H1 (cell line): ENCODE results near the gene RICTOR. TPM values are rescaled to one million over a fixed set of nuclear protein-coding genes. Genes with fewer than 3 reads are reported as not detected.

Experiments used
- CTCF ChIA-PET: fragments of 300-600 bp; sonication (Branson Sonifier 250); formaldehyde crosslinking; loops from one replicate; lab custom pipeline; 2021; ENCODE audit not compliant: partially characterized antibody; lab: Charles Lee
- POLR2A ChIA-PET: fragments of 300-600 bp; sonication (Branson Sonifier 250); formaldehyde crosslinking; loops from one replicate; lab custom pipeline; 2021; ENCODE audit warnings: inconsistent platforms; ENCODE audit not compliant: partially characterized antibody; lab: Charles Lee
- DNase-seq, 2 experiments: peaks; one replicate each; pipeline versions ENCODE4 v3.0.0 to v3.0.0-alpha.2; 2010 to 2022; ENCODE audit warnings: low spot score in 2 of 2, low read depth in 1 of 2, mixed read lengths in 1 of 2
- FAIRE-seq: peaks from 2 replicates; lab custom pipeline; 2011; peaks lifted over from hg19 to GRCh38; lab: Jason Lieb, UNC
- H2AFZ ChIP-seq: 2 replicates; pipeline ENCODE4 v1.8.1; 2012; ENCODE audit warnings: low read length, inconsistent platforms
- H2AK5ac ChIP-seq: 2 replicates; pipeline ENCODE4 v1.6.1; 2013; ENCODE audit warnings: low read depth, low read length
- H2BK120ac ChIP-seq: replicated peaks from 2 replicates; pipeline ENCODE3; 2013; ENCODE audit warnings: low read depth, low read length, inconsistent platforms
- H2BK12ac ChIP-seq: 2 replicates; pipeline ENCODE4 v1.6.1; 2013; ENCODE audit warnings: low read depth, low read length
- H2BK15ac ChIP-seq: 2 replicates; pipeline ENCODE4 v1.6.1; 2013; ENCODE audit warnings: low read length
- H2BK20ac ChIP-seq: 2 replicates; pipeline ENCODE4 v1.6.1; 2013; ENCODE audit warnings: low read length
- H2BK5ac ChIP-seq: 2 replicates; pipeline ENCODE4 v1.6.1; 2013; ENCODE audit warnings: low read depth, low read length
- H3K14ac ChIP-seq: 2 replicates; pipeline ENCODE4 v1.6.1; 2013; ENCODE audit warnings: inconsistent platforms; ENCODE audit not compliant: insufficient read length
- H3K18ac ChIP-seq: 2 replicates; pipeline ENCODE4 v1.6.1; 2013; ENCODE audit warnings: low read length; ENCODE audit errors: extremely low read depth
- H3K23ac ChIP-seq: 2 replicates; pipeline ENCODE4 v1.6.1; 2013; ENCODE audit warnings: inconsistent platforms; ENCODE audit not compliant: insufficient read length
- H3K23me2 ChIP-seq: 2 replicates; pipeline ENCODE4 v1.6.1; 2013; ENCODE audit warnings: low read depth, low read length
- H3K27ac ChIP-seq: 2 replicates; pipeline ENCODE4 v1.6.1; 2011; ENCODE audit warnings: low read depth, low read length, inconsistent platforms
- H3K27me3 ChIP-seq, 4 experiments: replicated peaks in 1 of 4; 1 replicate in 1 of 4; 2 replicates in 3 of 4; pipeline versions ENCODE4 v1.6.1 to v1.8.1; 2011 to 2013; ENCODE audit warnings: low read length in 3 of 4, mild to moderate bottlenecking in 3 of 4, inconsistent platforms in 2 of 4, mixed read lengths in 2 of 4, moderate library complexity in 1 of 4; ENCODE audit not compliant: control insufficient read depth in 3 of 4, insufficient read depth in 3 of 4; ENCODE audit errors: extremely low read depth in 1 of 4
- H3K36me3 ChIP-seq, 4 experiments: 2 replicates each; pipeline versions ENCODE4 v1.6.1 to v1.8.1; 2011 to 2013; ENCODE audit warnings: mild to moderate bottlenecking in 4 of 4, low read length in 3 of 4, moderate library complexity in 2 of 4, control low read depth in 1 of 4, inconsistent platforms in 1 of 4; ENCODE audit not compliant: insufficient read depth in 4 of 4, control insufficient read depth in 2 of 4
- H3K4ac ChIP-seq: replicated peaks from 2 replicates; pipeline ENCODE3; 2013; ENCODE audit warnings: low read length, low read depth, mixed read lengths, inconsistent platforms; ENCODE audit not compliant: insufficient read length
- H3K4me1 ChIP-seq, 4 experiments: replicated peaks in 1 of 4; 1 replicate in 1 of 4; 2 replicates in 3 of 4; pipeline versions ENCODE4 v1.6.1 to v1.8.1; 2011 to 2013; ENCODE audit warnings: low read length in 3 of 4, inconsistent platforms in 2 of 4, mixed read lengths in 1 of 4; ENCODE audit not compliant: insufficient read depth in 4 of 4, control insufficient read depth in 3 of 4
- H3K4me2 ChIP-seq, 2 experiments: 2 replicates each; pipeline versions ENCODE4 v1.6.1 to v1.8.1; 2011 to 2013; ENCODE audit warnings: low read depth in 2 of 2, low read length in 2 of 2, control low read depth in 1 of 2, inconsistent platforms in 1 of 2, mild to moderate bottlenecking in 1 of 2; ENCODE audit not compliant: insufficient read depth in 1 of 2
- H3K4me3 ChIP-seq, 4 experiments: fragments of 200-600, 300-600 bp in 1 of 4; sonication (generic), shearing (Covaris generic), sonication (Bioruptor Twin) in 1 of 4; 2 replicates each; pipeline versions ENCODE4 v1.5.1 to v1.8.1; 2011 to 2016; ENCODE audit warnings: low read length in 4 of 4, low read depth in 3 of 4, control low read depth in 2 of 4, inconsistent platforms in 2 of 4, mild to moderate bottlenecking in 2 of 4, mixed read lengths in 1 of 4, moderate library complexity in 1 of 4; ENCODE audit not compliant: insufficient read depth in 2 of 4; ENCODE audit errors: extremely low read depth in 1 of 4
- H3K56ac ChIP-seq: replicated peaks from 2 replicates; pipeline ENCODE3; 2013; ENCODE audit warnings: low read depth, mild to moderate bottlenecking, mixed read lengths, low read length, inconsistent platforms; ENCODE audit not compliant: insufficient read length
- H3K79me1 ChIP-seq: 2 replicates; pipeline ENCODE4 v1.6.1; 2013; ENCODE audit warnings: low read depth, low read length, control low read depth
- H3K79me2 ChIP-seq, 2 experiments: 2 replicates each; pipeline versions ENCODE4 v1.6.1 to v1.8.1; 2012 to 2013; ENCODE audit warnings: low read length in 2 of 2, mild to moderate bottlenecking in 2 of 2, inconsistent platforms in 1 of 2; ENCODE audit not compliant: insufficient read depth in 2 of 2, control insufficient read depth in 1 of 2
- H3K9ac ChIP-seq, 4 experiments: replicated peaks in 1 of 4; 1 replicate in 1 of 4; 2 replicates in 3 of 4; pipeline versions ENCODE4 v1.6.1 to v1.8.1; 2011 to 2013; ENCODE audit warnings: low read depth in 3 of 4, low read length in 3 of 4, control low read depth in 2 of 4, mild to moderate bottlenecking in 2 of 4, moderate library complexity in 2 of 4, inconsistent platforms in 1 of 4; ENCODE audit errors: extremely low read depth in 1 of 4
- H3K9me3 ChIP-seq, 2 experiments: 2 replicates each; pipeline versions ENCODE4 v1.6.1 to v1.8.1; 2012 to 2013; ENCODE audit warnings: mild to moderate bottlenecking in 2 of 2, moderate library complexity in 2 of 2, control low read depth in 1 of 2, inconsistent platforms in 1 of 2, low read depth in 1 of 2, low read length in 1 of 2, mixed read lengths in 1 of 2; ENCODE audit not compliant: insufficient read depth in 2 of 2
- H4K20me1 ChIP-seq, 2 experiments: replicated peaks in 1 of 2; 2 replicates each; pipeline versions ENCODE3 to v1.8.1; 2011 to 2013; ENCODE audit warnings: inconsistent platforms in 2 of 2, low read length in 2 of 2, mild to moderate bottlenecking in 1 of 2; ENCODE audit not compliant: insufficient read depth in 2 of 2, control insufficient read depth in 1 of 2
- H4K5ac ChIP-seq: 2 replicates; pipeline ENCODE4 v1.6.1; 2013; ENCODE audit warnings: low read length, low read depth, mixed read lengths, inconsistent platforms; ENCODE audit not compliant: insufficient read length
- H4K8ac ChIP-seq: 2 replicates; pipeline ENCODE4 v1.8.0; 2013; ENCODE audit warnings: mild to moderate bottlenecking, moderate library complexity, low read length, inconsistent platforms; ENCODE audit not compliant: insufficient read depth; ENCODE audit errors: extremely low read depth
- H4K91ac ChIP-seq: replicated peaks from 2 replicates; pipeline ENCODE3; 2013; ENCODE audit warnings: low read length, mixed read lengths, inconsistent platforms; ENCODE audit not compliant: insufficient read length
- CEBPB ChIP-seq: IDR thresholded peaks from 2 replicates; pipeline ENCODE4 v1.6.1; 2012; ENCODE audit warnings: low read depth, low read length
- HDAC6 ChIP-seq: IDR thresholded peaks from one replicate; pipeline ENCODE4 v1.7.1; 2012; ENCODE audit warnings: low read depth, mild to moderate bottlenecking, inconsistent platforms, low read length, moderate library complexity
- KDM4A ChIP-seq: IDR thresholded peaks from one replicate; pipeline ENCODE4 v1.7.1; 2012; ENCODE audit warnings: low read depth, mild to moderate bottlenecking, moderate library complexity, low read length, inconsistent platforms; ENCODE audit not compliant: severe bottlenecking
- POLR2A ChIP-seq, 2 experiments: IDR thresholded peaks; 1 replicate in 1 of 2; 2 replicates in 1 of 2; pipeline ENCODE4 v1.6.1; 2011; ENCODE audit warnings: low read depth in 2 of 2, low read length in 2 of 2, mild to moderate bottlenecking in 2 of 2; ENCODE audit errors: control extremely low read depth in 1 of 2
- RXRA ChIP-seq: IDR thresholded peaks from 2 replicates; pipeline ENCODE4 v1.6.1; 2011; ENCODE audit warnings: low read depth, mild to moderate bottlenecking, low read length, moderate library complexity; ENCODE audit not compliant: insufficient read depth
- SIN3A ChIP-seq, 2 experiments: IDR thresholded peaks in 1 of 2; conservative IDR thresholded peaks in 1 of 2; 2 replicates each; pipeline ENCODE4 v1.6.1; 2011 to 2012; ENCODE audit warnings: low read length in 2 of 2, improper control_type of control experiment in 1 of 2, low read depth in 1 of 2, mild to moderate bottlenecking in 1 of 2
- SRF ChIP-seq: IDR thresholded peaks from 2 replicates; pipeline ENCODE4 v1.6.1; 2011; ENCODE audit warnings: mild to moderate bottlenecking, low read depth, low read length, moderate library complexity
- TBP ChIP-seq: IDR thresholded peaks from 2 replicates; pipeline ENCODE4 v1.6.1; 2011; ENCODE audit warnings: low read depth, low read length, improper control_type of control experiment
- WGBS, 2 experiments: shearing (Covaris generic) in 1 of 2; methylation state at CpG; one replicate each; pipeline versions ENCODE4 v1.1.6 to v1.1.7; 2013 to 2015; ENCODE audit warnings: low lambda C conversion rate in 2 of 2, mixed read lengths in 2 of 2, inconsistent platforms in 1 of 2, low coverage in 1 of 2, missing lambda C conversion rate in 1 of 2; ENCODE audit not compliant: insufficient replicate concordance in 2 of 2, insufficient coverage in 1 of 2, insufficient read length in 1 of 2; ENCODE audit errors: extremely low coverage in 1 of 2, missing lambda C conversion rate in 1 of 2; 5-methylcytosine and 5-hydroxymethylcytosine counted together
- polyA plus RNA-seq, 7 experiments: library from polyadenylated mRNA; depleted of rRNA in 3 of 7; stranded (reverse) in 5 of 7; unstranded in 2 of 7; fragments of >200 nt in 5 of 7; fragments of 200-250 nt in 2 of 7; gene quantifications; 1 replicate in 5 of 7; 2 replicates in 1 of 7; 4 replicates in 1 of 7; pipeline versions ENCODE4 v1.2.1 to v1.2.3, GENCODE V29; 2011 to 2013; ENCODE audit warnings: missing spikeins in 2 of 7, mixed read lengths in 2 of 7
- total RNA-seq: library from RNA; stranded (reverse); fragmentation: NEBNext Ultra II Directional; extraction: Animal tissue kit (Norgen Biotek cat#: 25700); gene quantifications from 2 replicates; pipeline ENCODE4 v1.2.1, GENCODE V29; 2021

Gene RICTOR
- total and polyA plus RNA-seq, 2 of the 8 experiments (the other 6 are each of a cell fraction or from before 2014, with no cell fraction given): 4.3 to 26.6 TPM

- no peak overlapping the region for H4K5ac ChIP-seq
- FAIRE-seq (no peak), DNase-seq (no peak)
- no peak overlapping the region for H3K4me3 ChIP-seq
- H2AFZ ChIP-seq: no peak overlapping the region
- no peak overlapping the region for H2BK5ac ChIP-seq
- no peaks in the 10 kb centered on the region for H3K23me2 ChIP-seq
- H3K56ac ChIP-seq: no peak overlapping the region
- no peak overlapping the region for H4K91ac ChIP-seq
- no peak overlapping the region for H3K18ac ChIP-seq
- no peak overlapping the region for H3K27ac ChIP-seq
- no peak overlapping the region for H2BK15ac ChIP-seq
- ChIA-PET POLR2A (no interaction called here), CTCF (interaction anchor here (0.5 kb wide), 1 partner anchor 17 kb away, joined by 3 read pairs; no protein-coding TSS in a partner anchor)
- H2BK20ac ChIP-seq: no peak overlapping the region
- no peak overlapping the region for H3K4ac ChIP-seq
- H3K9ac ChIP-seq: no peak overlapping the region
- no peak overlapping the region for H3K14ac ChIP-seq
- no peak overlapping the region for H4K8ac ChIP-seq
- H3K4me1 ChIP-seq: no peaks in the 10 kb centered on the region
- no peaks in the 10 kb centered on the region for H3K27me3 ChIP-seq
- H4K20me1 ChIP-seq: no peaks in the 10 kb centered on the region
- 92% methylated on average over 2 of the region's 2 CpGs; no CpG with 5 or more reads in 1 of the 2 experiments for WGBS, 2 experiments
- no peaks in the 10 kb centered on the region; the same call in 1 of the 2 replicates for H3K79me1 ChIP-seq
- H2BK120ac ChIP-seq: no peak overlapping the region
- H3K4me2 ChIP-seq: no peak overlapping the region
- H3K9me3 ChIP-seq: no peaks in the 10 kb centered on the region
- peaks cover 0 to 95% of the 10 kb centered on the region in 2 experiments; a peak in 2 of 4 replicates for H3K79me2 ChIP-seq
- no peak overlapping the region for H3K23ac ChIP-seq
- no peaks in the 10 kb centered on the region for H3K36me3 ChIP-seq
- no peak overlapping the region for H2AK5ac ChIP-seq
- H2BK12ac ChIP-seq: no peak overlapping the region
- TF ChIP-seq SIN3A (conservative IDR thresholded peaks at IDR 0.05 in 1 of 2, IDR thresholded peaks at IDR 0.05 in 1 of 2; ENCODE audit: low read depth in 1 of 2, low read length in 2 of 2): no peak
- no peak for TF ChIP-seq CEBPB
- TF ChIP-seq TBP: no peak
- TF ChIP-seq POLR2A (IDR thresholded peaks at IDR 0.05; ENCODE audit: control extremely low read depth in 1 of 2, low read depth in 2 of 2, low read length in 2 of 2): no peak
- TF ChIP-seq KDM4A: no peak
- no peak for TF ChIP-seq SRF
- TF ChIP-seq HDAC6: no peak
- TF ChIP-seq RXRA: no peak
These were observed 15.1 kb downstream of the RICTOR start for GRCh38 chr5:39059064-39059463.
